ENCODE results near the gene PDE5A.

DNA sequence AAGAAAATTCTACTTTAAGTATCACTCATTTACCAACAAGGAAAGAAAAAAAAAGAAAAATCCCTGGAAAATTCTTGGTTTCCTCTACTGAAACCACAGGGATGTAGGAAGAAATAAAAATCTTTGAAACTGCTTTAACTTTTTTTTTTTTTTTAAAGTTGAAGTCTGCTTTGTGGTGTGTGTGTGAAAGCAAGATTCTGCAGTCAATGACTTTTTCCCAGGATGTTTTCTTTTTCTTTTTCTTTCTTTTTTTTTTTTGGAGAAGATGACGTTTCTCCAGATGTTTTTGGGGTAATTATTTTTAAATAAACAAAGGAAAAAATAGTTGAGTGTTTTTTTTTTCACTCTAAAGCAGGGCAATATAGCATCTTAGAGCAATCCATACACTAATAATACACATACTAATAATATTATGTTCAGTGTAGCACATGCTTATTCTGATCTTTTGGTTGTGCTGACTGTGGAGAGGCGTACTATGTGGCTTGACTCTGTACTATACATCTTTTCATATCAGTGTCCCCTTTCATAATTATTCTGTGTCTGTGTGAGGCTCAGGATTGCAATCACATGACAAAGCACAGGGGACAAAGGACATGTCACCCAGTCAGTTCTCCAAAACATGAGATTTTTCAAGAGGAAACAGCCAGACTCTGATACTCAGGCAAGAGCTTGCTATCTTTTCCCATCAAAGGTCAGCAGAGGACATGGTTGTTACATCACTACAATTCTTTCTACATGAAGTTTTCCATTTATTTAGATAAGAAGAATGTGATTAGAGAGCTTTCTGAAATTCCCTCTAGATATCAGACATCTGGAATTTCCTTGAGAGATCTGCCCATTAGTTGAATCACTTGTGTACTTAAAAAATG lies 111.0 kb downstream of the PDE5A start:
- TF ChIP-seq CTCF (IDR thresholded peaks at IDR 0.05; ENCODE audit: borderline replicate concordance, extremely low read depth, low read length, poor library complexity, severe bottlenecking): no peak
- no peak for TF ChIP-seq EZH2 (IDR thresholded peaks at IDR 0.05; ENCODE audit: borderline replicate concordance, low read depth, low read length, severe bottlenecking)

Measured in DND-41 (cell line).